ENCODE results near the gene RFPL1.
"Not testable (repeated sequence)": the region's sequence is repeated elsewhere in the genome, so short reads cannot be mapped to it uniquely, and the experiment has no call there.

Gene RFPL1

GRCh38 chr22:29438283-29438682 lies at the start of gene RFPL1:
Gene RFPL1, plus strand, starts transcription at chr22:29438583.
- not testable (repeated sequence) for H3K36me3 Mint-ChIP-seq (ENCODE audit: low read depth); H3K9me3 Mint-ChIP-seq; H3K4me3 Mint-ChIP-seq; H3K27ac Mint-ChIP-seq; ATAC-seq; DNase-seq; H3K4me1 Mint-ChIP-seq
- H3K27me3 Mint-ChIP-seq, result peaks cover 13% of the 10 kb centered on the region

- no peak for ATAC-seq
- peaks cover 50% of the 10 kb centered on the region for H3K4me1 Mint-ChIP-seq
- H3K4me3 Mint-ChIP-seq, result peak overlapping the region; percentile 90
These were observed 49.7 kb upstream of the RFPL1 start for GRCh38 chr22:29388759-29389090.

GRCh38 chr22:29390270-29390669 lies 48.1 kb upstream of the RFPL1 start:
- H3K4me3 Mint-ChIP-seq, result no peak overlapping the region
- H3K36me3 Mint-ChIP-seq (ENCODE audit: low read depth), result peaks cover 4% of the 10 kb centered on the region
- H3K27me3 Mint-ChIP-seq, result no peaks in the 10 kb centered on the region
- H3K4me1 Mint-ChIP-seq, result peaks cover 43% of the 10 kb centered on the region
- no peak for ATAC-seq
- H3K9me3 Mint-ChIP-seq, result no peaks in the 10 kb centered on the region
- no peak for DNase-seq
- no peak overlapping the region for H3K27ac Mint-ChIP-seq

More at GRCh38 chr22:29388759-29389090, 49.7 kb upstream of the RFPL1 start:
- no peaks in the 10 kb centered on the region for H3K27me3 Mint-ChIP-seq
- no peaks in the 10 kb centered on the region for H3K9me3 Mint-ChIP-seq
- peak overlapping the region; percentile 87 for H3K27ac Mint-ChIP-seq
- H3K36me3 Mint-ChIP-seq (ENCODE audit: low read depth), result peaks cover 5% of the 10 kb centered on the region
- no peak for DNase-seq

- no peak for ATAC-seq
- Mint-ChIP-seq H3K27ac (no peak overlapping the region), H3K4me3 (no peak overlapping the region), H3K27me3 (peaks cover 2% of the 10 kb centered on the region), H3K4me1 (peaks cover 31% of the 10 kb centered on the region), H3K36me3 (ENCODE audit: low read depth) (peaks cover 1% of the 10 kb centered on the region), H3K9me3 (no peaks in the 10 kb centered on the region)
- no peak for DNase-seq
These were observed 46.8 kb upstream of the RFPL1 start for GRCh38 chr22:29391546-29391945.

GRCh38 chr22:29393019-29393608 lies 45.3 kb upstream of the RFPL1 start:
- DNase-seq, result no peak
- no peak overlapping the region for H3K4me3 Mint-ChIP-seq
- no peaks in the 10 kb centered on the region for H3K36me3 Mint-ChIP-seq (ENCODE audit: low read depth)
- no peak overlapping the region for H3K27ac Mint-ChIP-seq
- H3K4me1 Mint-ChIP-seq, result peaks cover 19% of the 10 kb centered on the region
- H3K27me3 Mint-ChIP-seq, result peaks cover 2% of the 10 kb centered on the region
- H3K9me3 Mint-ChIP-seq, result no peaks in the 10 kb centered on the region
- no peak for ATAC-seq

- DNase-seq (peak; percentile 69), ATAC-seq (peak; percentile 92)
- Mint-ChIP-seq H3K27ac (no peak overlapping the region), H3K27me3 (peaks cover 2% of the 10 kb centered on the region), H3K9me3 (no peaks in the 10 kb centered on the region), H3K4me3 (no peak overlapping the region), H3K4me1 (peaks cover 11% of the 10 kb centered on the region), H3K36me3 (ENCODE audit: low read depth) (no peaks in the 10 kb centered on the region)
These were observed 43.3 kb upstream of the RFPL1 start for GRCh38 chr22:29394931-29395581.

- H3K27ac Mint-ChIP-seq, result no peak overlapping the region
These were observed 42.3 kb upstream of the RFPL1 start for GRCh38 chr22:29396126-29396525.

GRCh38 chr22:29397791-29398190 lies 40.6 kb upstream of the RFPL1 start:
- Mint-ChIP-seq H3K4me3 (no peak overlapping the region), H3K27me3 (peaks cover 4% of the 10 kb centered on the region), H3K36me3 (ENCODE audit: low read depth) (no peaks in the 10 kb centered on the region), H3K4me1 (peaks cover 11% of the 10 kb centered on the region), H3K9me3 (no peaks in the 10 kb centered on the region), H3K27ac (no peak overlapping the region)
- ATAC-seq (no peak), DNase-seq (no peak)

More at GRCh38 chr22:29396126-29396525, 42.3 kb upstream of the RFPL1 start:
- H3K9me3 Mint-ChIP-seq, result no peaks in the 10 kb centered on the region
- H3K4me3 Mint-ChIP-seq, result no peak overlapping the region
- ATAC-seq (no peak), DNase-seq (no peak)
- no peaks in the 10 kb centered on the region for H3K36me3 Mint-ChIP-seq (ENCODE audit: low read depth)
- peaks cover 4% of the 10 kb centered on the region for H3K27me3 Mint-ChIP-seq
- peaks cover 11% of the 10 kb centered on the region for H3K4me1 Mint-ChIP-seq

GRCh38 chr22:29400576-29400975 lies 37.8 kb upstream of the RFPL1 start:
- H3K27ac Mint-ChIP-seq, result no peak overlapping the region
- H3K36me3 Mint-ChIP-seq (ENCODE audit: low read depth), result no peaks in the 10 kb centered on the region
- H3K9me3 Mint-ChIP-seq, result no peaks in the 10 kb centered on the region
- H3K4me1 Mint-ChIP-seq, result no peaks in the 10 kb centered on the region
- H3K4me3 Mint-ChIP-seq, result no peak overlapping the region
- H3K27me3 Mint-ChIP-seq, result peaks cover 4% of the 10 kb centered on the region
- DNase-seq, result no peak
- no peak for ATAC-seq

- not testable (repeated sequence) for ATAC-seq; DNase-seq; H3K27ac Mint-ChIP-seq; H3K9me3 Mint-ChIP-seq; H3K4me1 Mint-ChIP-seq; H3K4me3 Mint-ChIP-seq; H3K27me3 Mint-ChIP-seq; H3K36me3 Mint-ChIP-seq (ENCODE audit: low read depth)
These were observed 36.8 kb upstream of the RFPL1 start for GRCh38 chr22:29401538-29401937.

- ATAC-seq (no peak), DNase-seq (no peak)
- Mint-ChIP-seq H3K27ac (no peak overlapping the region), H3K4me3 (no peak overlapping the region), H3K4me1 (peaks cover 9% of the 10 kb centered on the region), H3K27me3 (no peaks in the 10 kb centered on the region), H3K9me3 (no peaks in the 10 kb centered on the region), H3K36me3 (ENCODE audit: low read depth) (no peaks in the 10 kb centered on the region)
These were observed 29.4 kb upstream of the RFPL1 start for GRCh38 chr22:29408940-29409339.

GRCh38 chr22:29411569-29412211 lies 26.7 kb upstream of the RFPL1 start:
- H3K36me3 Mint-ChIP-seq (ENCODE audit: low read depth); H3K9me3 Mint-ChIP-seq; H3K27me3 Mint-ChIP-seq; DNase-seq; H3K4me3 Mint-ChIP-seq; ATAC-seq: not testable (repeated sequence)
- Mint-ChIP-seq H3K4me1 (peaks cover 27% of the 10 kb centered on the region), H3K27ac (peak overlapping the region; percentile 20)

- H3K9me3 Mint-ChIP-seq; H3K36me3 Mint-ChIP-seq (ENCODE audit: low read depth); H3K4me3 Mint-ChIP-seq; H3K27ac Mint-ChIP-seq; H3K27me3 Mint-ChIP-seq; DNase-seq: not testable (repeated sequence)
- peaks cover 27% of the 10 kb centered on the region for H3K4me1 Mint-ChIP-seq
- peak; percentile 84 for ATAC-seq
These were observed 25.6 kb upstream of the RFPL1 start for GRCh38 chr22:29412772-29413171.

GRCh38 chr22:29414951-29415591 lies 23.3 kb upstream of the RFPL1 start:
- peaks cover 27% of the 10 kb centered on the region for H3K4me1 Mint-ChIP-seq
- H3K36me3 Mint-ChIP-seq (ENCODE audit: low read depth); H3K9me3 Mint-ChIP-seq; H3K27me3 Mint-ChIP-seq: not testable (repeated sequence)
- ATAC-seq (peak; percentile 67), DNase-seq (peak; percentile 50)
- peak overlapping the region; percentile 87 for H3K4me3 Mint-ChIP-seq
- H3K27ac Mint-ChIP-seq, result peak overlapping the region; percentile 98

GRCh38 chr22:29418704-29419103 lies 19.7 kb upstream of the RFPL1 start:
- H3K4me3 Mint-ChIP-seq; H3K9me3 Mint-ChIP-seq; DNase-seq; H3K36me3 Mint-ChIP-seq (ENCODE audit: low read depth); ATAC-seq; H3K27me3 Mint-ChIP-seq; H3K27ac Mint-ChIP-seq: not testable (repeated sequence)
- H3K4me1 Mint-ChIP-seq, result peaks cover 23% of the 10 kb centered on the region

Data from activated naive CD8-positive, alpha-beta T cell treated with anti-CD3 and anti-CD28 coated beads, Interleukin-2, amount 50 U/mL, for 24 hours (primary cell).